ENCODE data around the gene ROBO1.

ROBO1 gene

DNA sequence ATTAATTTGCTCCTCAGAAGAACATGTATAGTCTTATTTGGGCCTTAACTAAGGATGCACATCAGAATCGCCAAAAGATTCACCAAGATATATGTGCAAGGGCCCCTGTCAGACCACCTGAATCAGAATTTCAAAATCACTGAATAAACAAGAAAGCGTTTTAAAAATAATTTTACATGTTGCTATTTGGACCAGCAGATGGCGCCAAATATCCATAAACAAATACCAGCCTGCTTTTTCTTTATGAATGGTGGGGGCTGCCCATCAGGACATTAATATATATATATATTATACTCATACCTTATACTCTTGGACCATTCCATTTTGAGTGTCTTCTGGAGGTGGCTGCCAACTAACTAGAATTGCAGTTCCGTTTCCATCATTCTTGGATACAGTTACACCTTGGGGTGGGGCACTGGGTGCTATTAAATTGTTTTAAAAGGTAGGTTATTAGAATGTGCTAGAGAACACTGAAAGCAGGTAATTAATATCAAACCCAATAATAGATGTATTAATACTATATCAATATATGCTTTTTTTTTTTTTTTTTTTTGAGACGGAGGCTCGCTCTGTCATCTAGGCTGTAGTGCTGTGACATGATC lies 1108.3 kb downstream of the ROBO1 start:
- DNase-seq = no peak

DNA sequence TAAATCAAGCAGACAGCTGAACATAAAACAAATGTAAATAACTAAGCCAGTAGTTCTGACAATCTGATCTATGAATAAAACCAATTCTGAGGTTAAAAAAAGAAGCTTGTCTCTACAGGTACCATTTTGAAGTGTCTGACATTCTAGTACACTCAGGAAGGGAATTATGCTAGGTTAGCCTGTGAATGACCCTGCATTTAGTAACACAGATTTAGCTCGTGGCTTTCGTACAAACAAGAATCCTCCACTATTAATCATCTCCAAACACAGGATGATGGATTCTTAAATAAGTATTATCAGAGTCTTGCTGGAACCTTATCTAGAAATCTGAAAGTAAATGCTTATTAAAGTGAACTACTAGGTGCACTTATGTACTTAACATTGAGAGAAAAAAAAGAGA lies 1120.1 kb downstream of the ROBO1 start:
- no peak for DNase-seq

DNA sequence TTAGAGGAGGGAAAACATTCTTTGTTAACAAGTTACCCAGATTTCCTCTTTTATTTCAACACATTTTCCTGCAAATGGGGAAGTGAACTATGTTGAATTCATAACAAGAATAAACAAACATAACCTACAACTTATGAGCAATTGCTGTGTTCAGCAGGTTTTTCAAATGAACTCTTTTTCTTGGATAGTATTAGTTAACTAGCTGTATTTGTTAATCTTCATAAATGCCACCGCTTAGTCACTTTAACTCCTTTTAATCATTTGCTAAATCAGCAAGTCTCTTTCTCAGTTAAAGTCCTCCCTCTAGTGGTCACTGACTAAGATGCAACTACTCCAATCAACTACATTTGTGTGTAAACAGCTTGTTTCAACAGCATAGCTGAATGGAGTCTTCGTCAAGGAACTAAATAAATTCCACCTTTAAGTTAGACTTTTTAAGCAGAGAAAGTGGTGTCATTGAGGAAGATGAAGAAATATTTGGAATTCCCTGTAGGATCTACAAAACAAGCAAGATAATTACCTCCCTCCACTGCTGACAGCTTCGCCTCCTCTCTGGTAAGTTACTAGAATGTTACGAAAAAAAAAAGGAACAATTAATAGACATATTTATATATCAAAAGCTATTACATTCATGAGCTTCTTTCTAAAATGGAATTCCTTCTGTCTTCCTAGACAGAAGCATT lies 1122.0 kb downstream of the ROBO1 start:
- DNase-seq = no peak

DNA sequence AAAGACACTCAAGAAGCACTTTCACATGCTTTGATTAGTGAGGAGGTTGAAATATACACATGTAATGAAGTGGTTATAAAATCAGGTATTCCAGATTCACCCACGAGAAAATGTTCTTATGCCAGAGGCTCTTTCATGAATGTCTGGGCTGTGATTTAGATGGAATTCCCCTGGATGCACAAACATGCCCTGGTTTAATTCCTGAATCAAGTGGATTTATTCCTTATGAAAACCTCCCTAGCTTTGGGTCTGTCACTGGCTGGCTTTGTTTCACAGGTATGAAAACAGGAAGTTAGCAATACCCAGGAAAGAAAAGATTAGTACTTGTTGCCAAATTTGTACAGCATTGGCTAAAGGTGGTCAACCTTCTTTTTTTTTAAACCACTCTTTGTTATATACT lies 1123.0 kb downstream of the ROBO1 start:
- DNase-seq = no peak

DNA sequence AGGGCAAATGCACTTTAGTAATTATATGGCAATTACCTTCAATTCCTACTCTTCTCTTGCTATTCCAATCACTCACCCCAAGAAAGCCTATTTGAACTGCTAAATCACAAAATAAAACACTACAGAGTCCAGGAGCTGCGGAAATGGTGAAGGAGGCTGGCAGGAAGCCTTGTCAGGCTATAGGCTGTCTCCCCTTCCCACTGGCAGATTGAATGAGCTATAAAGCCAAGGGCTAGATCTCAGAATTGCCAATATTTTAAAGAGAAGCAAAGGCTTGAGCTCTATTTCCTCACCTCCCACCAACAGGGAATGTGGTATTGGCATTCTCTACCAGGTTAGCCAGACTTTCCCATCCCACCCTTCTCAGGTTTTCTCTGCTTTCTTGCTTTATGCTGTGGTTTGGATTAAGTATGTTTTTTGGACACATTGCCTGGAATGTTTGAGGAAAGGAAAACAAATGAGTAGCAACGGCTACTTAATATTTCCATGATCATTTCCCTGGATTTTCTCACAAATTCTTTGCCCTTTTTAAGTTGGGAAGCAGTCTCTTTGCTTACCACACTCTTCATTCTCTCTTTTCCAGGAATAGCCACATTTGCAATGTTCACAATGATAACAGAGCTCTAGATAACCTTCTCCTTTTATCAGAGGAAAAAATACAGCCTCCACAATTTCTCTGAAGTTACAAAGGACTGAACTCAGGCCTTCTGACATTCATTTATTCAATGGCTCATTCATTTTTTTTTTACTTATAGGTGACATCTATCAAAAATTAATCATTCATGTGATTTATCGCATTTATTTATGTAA lies 1125.4 kb downstream of the ROBO1 start:
- peak; percentile 63 for DNase-seq

DNA sequence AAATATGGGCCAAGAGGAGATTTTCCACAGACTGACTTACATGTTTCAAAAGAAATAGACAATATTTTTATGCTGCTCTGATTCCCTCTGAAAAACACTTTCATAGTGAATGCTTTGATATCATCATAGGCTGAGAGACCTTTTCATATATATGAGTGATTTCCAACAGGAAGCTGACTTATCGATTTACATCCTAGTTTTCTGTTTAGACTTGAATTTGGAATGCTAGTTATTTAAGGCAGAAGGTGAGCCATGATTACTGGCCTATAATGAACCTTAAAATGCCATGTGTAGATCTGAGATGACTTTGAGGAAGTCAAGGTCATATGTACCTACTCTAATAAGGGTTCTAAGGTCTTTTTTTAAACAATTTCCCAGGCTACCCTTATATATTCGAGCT lies 1126.1 kb downstream of the ROBO1 start:
- DNase-seq = no peak

DNA sequence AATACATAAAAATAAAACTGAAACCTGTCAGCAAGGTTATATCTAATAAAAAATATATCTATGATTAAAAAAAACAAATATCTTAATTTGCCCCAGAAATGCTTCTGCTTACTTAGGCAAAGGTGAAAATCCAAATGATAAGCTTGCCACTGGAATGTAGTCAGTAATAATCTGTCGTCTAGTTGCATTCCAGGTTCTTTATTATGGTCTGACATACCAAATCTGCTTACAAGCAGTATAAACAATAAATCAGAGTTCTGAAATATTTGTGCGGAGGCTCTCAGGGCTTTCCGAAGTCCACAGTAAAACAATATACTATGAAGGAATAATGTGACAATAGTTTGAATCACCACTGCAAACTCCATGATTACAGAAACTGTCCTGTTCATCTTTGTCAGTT lies 1133.5 kb downstream of the ROBO1 start:
- no peak for DNase-seq

DNA sequence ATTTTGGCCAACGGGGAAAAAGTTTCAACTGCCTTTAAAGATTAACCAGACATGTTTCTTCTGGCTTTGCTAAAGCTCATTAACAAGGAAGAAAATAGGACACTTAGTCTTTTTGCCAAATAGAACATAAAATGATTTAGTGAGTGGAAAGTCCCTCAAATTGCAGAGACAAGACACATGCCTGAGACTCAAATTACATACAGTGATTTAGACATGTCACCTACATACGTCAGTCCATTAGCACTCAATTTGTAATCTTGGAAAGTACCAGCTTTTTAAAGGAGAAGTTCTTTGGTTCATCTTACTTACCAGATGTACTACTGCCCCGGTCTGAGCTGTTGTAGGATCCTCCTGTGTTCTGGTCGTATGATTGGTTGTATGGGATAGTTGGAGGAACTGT lies 1134.2 kb downstream of the ROBO1 start:
- DNase-seq = no peak

DNA sequence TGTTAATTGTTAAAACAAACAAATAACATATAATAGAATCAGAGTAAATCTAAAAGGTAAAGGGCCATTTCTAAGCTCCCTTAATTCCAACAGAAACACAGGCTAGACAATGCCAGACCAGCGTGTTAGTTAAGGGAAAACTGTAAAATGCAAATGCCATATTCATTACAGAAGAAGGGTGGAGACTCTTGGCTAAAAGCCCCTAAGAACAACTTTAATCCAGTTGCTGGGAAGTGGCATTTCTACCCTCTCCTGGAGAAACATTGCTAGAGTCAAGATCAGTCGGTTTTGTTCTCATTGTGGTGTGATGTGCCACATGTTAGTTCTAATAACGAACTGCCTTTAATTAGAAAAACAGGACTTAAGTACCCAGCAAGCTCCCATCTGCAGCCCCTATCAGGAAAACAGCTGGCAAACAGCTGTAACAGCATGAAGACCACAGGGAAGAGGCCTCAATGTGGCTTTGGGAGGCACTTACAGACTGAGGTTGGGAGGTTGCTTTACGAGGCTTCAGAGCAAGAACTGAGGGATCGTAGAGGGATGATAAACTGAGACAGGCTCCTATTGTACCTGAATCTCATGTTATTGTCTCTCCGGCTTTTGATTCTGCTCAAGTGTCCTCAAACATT lies 1134.8 kb downstream of the ROBO1 start:
- DNase-seq = no peak

DNA sequence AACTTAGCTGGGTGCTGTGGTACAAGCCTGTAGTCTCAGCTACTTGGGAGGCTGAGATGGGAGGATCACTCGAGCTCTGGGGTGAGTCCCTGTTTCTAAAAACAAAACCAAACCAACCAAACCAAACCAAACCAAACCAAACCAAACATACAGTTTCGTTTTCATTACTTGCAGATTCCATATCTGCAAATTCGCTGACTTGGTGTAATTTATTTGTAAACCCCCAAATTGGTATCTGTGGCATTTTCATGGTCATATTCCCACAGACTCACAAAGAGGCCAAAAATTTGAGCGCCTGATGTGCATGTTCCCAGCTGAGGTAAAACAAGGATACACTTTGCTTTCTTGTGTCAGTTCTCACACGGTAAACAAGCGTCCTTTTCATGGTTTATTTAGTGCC lies 1138.3 kb downstream of the ROBO1 start:
- DNase-seq = no peak

DNA sequence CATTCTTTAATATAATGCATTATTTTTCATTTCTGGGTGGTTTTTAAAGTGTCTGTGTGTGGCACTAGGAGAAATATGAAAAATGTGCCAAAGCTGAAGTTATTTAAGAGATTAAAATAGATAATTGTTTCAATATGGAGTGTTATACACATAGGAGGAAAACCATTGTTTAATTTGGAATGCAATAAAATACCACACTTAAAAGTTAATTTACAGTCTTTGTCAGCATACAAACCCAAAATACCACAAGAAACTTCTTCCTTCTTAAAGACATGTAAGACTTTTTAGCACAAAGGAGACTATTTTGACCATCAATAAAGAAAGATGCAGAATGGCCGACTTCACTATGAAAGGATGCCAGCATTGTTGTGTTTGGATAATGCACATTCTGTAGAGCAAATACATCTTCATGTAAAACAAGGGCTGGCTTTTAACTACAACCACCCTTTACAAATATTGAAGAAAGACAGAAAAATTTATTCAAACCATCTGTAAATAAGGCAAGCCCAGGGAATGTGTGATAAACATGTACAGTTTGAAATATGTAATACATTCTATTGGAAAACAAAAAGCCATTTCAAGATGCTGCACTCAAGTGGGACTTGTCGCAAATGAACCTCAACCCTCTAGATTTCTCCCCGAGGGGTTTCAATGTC lies 1146.6 kb downstream of the ROBO1 start:
- DNase-seq = no peak

DNA sequence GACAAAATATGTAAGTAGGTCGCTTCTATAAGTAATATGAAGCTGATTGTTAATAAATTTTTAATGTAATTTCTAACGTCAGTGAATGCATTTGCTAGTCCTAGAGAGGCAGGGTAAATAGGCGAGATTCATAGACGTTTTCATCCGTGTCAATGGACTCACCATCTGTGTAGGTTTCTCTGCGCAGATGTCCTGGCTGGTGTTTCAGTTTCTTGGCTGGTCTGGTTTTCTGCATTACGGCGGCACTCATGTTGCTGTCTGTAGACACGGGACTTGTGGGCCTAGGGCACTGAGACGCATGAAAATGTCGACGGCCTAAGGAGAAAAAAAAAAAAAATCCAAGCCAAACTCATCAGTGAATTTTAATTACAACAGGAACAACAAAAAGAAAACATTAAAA lies 1153.3 kb downstream of the ROBO1 start:
- DNase-seq = no peak

DNA sequence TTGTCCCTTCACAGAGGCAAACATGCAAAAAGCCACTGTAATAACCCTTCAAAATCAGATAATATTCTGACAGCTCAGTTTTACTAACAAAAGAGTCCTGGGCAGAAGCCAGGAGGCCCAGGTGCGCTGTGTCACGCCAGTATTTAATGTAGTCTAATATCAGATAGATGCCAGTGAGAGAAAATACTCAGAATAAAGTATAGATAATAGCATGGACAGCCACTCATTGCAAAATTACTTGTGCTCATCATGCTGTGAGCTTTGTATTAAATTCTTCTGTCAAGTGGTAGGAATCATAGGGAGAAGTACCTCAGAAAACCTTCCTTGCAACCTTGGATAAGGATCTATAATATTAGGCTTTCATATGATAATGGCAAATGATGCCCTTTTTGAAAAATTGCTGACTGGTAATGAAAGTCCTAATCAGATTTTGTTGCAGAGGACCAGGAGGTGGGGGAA lies 1154.3 kb downstream of the ROBO1 start:
- no peak for DNase-seq

DNA sequence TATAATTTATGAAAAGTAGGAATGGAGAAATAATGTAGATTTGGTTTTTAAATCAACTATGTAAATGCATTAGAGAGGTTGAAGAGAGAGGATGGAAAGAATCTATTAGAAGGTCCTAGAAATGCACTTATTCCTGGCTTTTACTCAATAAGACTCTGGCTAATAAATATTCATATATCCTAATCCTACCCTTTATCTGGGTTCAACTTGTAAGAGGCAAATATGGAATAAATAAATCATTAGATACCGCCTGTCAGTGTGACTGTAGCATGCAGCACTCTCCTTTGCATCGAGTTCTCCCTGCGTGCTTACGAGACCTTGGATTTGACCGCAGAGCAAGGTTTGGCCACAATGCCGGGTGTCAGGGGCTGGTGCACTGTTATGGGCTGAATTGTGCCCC lies 1156.5 kb downstream of the ROBO1 start:
- DNase-seq = no peak

DNA sequence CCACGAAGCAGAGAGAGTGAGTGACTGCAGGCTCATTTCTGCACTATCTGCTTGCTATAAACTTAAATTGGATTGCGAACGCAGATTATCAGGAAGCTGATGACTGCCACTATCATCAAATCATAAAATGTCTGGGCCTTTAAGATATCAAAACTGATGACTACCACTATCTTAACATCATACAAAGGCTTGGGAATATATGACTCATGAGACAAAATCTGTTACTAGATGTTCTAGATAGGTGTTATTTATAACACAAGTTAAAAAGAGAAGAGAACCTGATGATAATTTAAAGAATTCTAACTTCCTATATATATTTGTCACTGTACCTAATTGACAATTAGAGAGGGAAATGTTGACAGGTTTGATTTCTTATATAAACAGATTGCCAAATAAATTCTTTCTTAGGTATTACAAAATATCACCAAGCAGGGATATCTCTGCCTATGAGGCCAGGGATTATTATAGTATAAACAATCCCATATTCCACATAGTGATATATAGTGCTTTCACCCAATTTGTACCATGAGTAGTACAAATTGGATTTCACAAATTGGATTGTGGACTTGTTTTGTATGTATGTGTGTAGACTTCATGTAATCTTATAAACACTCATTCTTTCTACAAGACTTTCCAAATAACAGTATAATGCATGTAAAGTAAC lies 1157.2 kb downstream of the ROBO1 start:
- no peak for DNase-seq

DNA sequence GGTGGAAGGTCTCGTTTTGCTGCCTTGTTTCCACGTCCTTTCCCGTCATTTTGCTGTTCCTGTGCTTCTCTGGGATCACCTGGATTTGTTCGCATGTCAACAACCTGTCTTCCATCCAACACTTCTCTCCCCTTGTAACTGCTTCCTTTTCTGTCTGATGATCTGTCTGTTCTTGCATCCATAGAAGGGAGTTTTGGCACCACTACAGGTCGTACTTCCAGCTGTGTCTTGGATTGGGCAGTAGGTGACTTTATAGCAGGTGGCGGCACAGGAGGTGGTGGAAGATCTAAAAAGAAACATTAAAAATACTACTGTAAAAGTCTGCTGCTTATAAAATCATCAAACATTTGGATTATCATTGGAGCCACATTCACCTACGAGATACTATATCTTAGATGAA lies 1161.0 kb downstream of the ROBO1 start:
- DNase-seq = no peak

DNA sequence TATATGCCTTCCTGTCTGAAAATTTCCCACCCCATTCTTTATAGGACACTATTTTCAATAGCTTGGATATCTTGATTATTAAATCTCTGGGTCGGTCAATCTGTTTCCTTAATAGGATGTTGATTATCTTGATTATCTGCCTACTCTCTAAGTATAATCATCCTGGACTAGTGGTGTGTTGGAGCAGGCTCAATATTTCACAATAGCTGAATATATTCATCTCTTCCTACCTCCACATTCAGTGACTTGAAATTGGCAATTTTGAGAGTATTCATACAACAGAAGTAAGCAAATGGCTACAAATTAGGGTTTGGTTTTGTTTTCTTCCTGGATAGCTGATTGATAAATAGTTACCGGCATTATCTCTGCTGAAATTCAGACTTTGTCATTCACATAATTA lies 1162.6 kb downstream of the ROBO1 start:
- no peak for DNase-seq

DNA sequence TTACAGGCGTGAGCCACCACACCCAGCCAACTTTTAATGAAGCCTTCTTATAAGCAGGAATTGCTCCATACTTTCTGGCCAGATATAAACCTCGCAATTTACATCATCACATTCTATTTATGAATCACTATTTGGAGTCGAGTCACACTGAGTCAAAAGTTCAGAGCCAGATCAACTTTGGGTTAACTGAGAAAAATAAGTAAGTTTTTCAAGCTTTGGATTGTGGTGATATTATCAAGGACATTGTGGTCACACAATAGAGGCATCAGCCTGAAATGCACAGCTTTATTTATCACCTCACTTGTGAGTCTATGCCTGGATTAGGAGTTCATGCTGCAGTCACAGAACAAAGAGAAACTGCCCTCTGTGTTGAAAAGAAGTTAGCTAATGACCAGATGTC lies 1163.5 kb downstream of the ROBO1 start:
- DNase-seq = no peak

DNA sequence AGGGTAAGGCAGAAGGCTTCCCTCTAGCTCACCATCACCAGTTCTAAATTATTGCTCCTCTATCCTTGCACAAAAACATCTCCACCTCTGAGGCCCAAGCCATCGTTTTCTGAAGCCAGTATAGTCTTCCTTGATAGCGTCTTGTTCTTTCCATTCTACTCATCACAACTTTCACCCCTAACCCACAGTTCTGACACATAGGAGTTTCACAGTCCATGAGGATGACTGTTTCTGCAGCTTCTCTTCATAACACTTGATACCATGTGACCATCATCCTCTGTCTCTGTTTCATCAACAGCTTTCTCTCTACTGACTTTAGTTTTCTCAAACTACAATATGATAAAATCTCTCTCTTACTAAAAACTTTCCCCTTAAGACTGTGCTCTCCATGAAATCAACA lies 1166.5 kb downstream of the ROBO1 start:
- DNase-seq = no peak

DNA sequence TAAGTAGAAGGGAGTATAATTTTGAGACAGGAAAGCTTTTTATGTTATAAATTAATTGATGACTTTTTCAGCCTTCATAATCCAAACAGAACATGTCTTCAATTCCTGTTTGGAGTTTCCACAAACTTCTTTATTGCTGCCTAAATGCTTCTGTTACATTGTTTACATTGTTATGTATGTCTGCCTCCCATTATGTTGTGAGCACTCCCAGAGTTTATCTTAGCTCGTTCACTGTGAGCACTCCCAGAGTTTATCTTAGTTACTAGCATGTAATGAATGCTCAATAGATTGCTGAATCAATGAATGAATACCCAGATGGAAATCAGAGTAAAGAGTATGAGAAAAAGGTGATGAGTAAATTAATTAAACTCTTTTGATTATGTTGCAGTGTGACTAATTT lies 1178.0 kb downstream of the ROBO1 start:
- no peak for DNase-seq

DNA sequence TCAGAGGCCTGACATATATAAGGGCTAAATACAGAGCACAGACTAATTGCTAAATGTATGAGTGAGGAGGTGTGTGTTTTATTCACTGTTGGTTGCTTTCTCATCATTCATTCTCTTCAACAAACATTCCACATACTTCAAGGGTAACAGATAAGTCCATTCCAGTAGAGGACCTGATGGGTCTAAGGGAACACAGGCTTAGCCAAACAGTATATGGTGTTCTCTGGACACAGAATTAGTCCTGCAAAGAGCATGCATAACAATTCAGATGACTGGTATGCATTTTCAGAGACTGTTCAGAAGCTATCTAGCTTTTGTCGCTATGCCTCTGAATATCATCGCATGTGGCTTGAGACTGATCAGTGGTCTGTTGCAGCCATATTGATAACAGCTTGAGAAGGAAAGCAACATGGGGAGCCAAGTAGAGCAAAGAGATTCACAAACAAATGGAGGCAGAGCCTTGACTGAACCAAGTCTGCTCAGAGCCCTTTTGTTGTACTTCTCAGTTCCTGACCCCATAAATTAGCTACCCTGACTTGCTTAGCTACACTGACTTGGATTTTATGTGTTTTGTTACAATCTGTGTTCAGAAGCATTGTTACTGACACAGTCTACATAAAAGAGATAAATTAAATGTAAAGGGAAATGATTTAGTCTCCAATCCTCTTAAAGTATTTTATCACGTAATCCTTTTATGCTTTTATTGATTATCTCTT lies 1178.7 kb downstream of the ROBO1 start:
- DNase-seq = no peak

DNA sequence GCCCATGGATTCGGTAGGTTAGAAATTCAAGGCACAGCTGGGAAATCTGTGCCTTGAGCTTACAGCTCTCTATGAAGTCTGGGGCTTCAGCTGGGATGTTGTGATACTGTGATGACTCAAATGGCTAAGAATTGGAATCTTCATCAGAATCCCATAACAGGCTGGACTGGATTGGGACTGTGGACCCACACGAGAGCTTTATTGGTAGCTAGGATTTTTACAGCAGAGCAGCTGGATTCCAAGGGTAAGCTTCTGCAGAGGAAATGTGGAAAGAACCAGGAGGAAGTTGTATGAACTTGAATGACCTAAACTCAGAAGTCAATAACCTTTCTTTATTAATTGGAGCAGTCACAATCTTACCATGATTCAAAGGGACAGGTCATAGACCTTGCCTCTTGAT lies 1187.1 kb downstream of the ROBO1 start:
- DNase-seq = no peak

Measured in right hindlimb (tissue), 1 donor.